Measurements from ENCODE around the gene FAM174B.

Gene FAM174B

GRCh38 chr15:92634671-92635201 is 20.8 kb downstream of the FAM174B start:
- Histone ChIP-seq H3K27me3 (ENCODE audit: insufficient read depth, low read depth, severe bottlenecking) (no peaks in the 10 kb centered on the region), H3K9me3 (ENCODE audit: severe bottlenecking) (peaks cover under 1% of the 10 kb centered on the region), H3K4me3 (ENCODE audit: low read depth, low read length) (peak overlapping the region; percentile 22), H3K36me3 (peaks cover 5% of the 10 kb centered on the region), H3K27ac (peak overlapping the region; percentile 92)
- TF ChIP-seq, protein P1, sequence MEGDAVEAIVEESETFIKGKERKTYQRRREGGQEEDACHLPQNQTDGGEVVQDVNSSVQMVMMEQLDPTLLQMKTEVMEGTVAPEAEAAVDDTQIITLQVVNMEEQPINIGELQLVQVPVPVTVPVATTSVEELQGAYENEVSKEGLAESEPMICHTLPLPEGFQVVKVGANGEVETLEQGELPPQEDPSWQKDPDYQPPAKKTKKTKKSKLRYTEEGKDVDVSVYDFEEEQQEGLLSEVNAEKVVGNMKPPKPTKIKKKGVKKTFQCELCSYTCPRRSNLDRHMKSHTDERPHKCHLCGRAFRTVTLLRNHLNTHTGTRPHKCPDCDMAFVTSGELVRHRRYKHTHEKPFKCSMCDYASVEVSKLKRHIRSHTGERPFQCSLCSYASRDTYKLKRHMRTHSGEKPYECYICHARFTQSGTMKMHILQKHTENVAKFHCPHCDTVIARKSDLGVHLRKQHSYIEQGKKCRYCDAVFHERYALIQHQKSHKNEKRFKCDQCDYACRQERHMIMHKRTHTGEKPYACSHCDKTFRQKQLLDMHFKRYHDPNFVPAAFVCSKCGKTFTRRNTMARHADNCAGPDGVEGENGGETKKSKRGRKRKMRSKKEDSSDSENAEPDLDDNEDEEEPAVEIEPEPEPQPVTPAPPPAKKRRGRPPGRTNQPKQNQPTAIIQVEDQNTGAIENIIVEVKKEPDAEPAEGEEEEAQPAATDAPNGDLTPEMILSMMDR (IDR thresholded peaks at IDR 0.05; ENCODE audit: low read depth, low read length) = no peak
- peak; percentile 92 for DNase-seq

- Histone ChIP-seq H3K9me3 (ENCODE audit: severe bottlenecking) (no peaks in the 10 kb centered on the region), H3K27ac (peak overlapping the region; percentile 92), H3K27me3 (ENCODE audit: insufficient read depth, low read depth, severe bottlenecking) (no peaks in the 10 kb centered on the region), H3K4me3 (ENCODE audit: low read depth, low read length) (peak overlapping the region; percentile 24), H3K36me3 (peaks cover 12% of the 10 kb centered on the region)
- DNase-seq = peak; percentile 30
- TF ChIP-seq, protein P1 (IDR thresholded peaks at IDR 0.05; ENCODE audit: low read depth, low read length) = no peak
Measured at GRCh38 chr15:92634060-92634459, 21.5 kb downstream of the FAM174B start.

DNA sequence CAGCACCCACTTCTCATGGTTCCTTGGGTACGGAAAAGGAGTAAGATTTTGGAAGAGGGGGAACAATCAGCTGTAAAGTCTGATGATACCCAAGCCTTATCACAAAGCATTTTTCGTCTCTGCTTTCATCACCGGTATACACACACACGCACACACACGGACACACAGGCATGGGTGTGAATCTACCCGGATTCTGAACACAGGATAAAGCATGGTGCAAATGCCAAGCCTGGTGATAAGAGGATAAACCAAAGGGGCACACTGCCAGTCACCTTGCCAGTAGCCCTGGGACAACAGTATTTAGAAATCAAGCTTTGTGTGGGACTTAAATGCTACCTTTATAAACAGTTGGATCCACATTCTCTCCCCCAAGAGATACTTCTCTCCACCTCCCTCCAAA is 22.2 kb downstream of the FAM174B start:
- Histone ChIP-seq H3K9me3 (ENCODE audit: severe bottlenecking) (no peaks in the 10 kb centered on the region), H3K27ac (peak overlapping the region; percentile 92), H3K27me3 (ENCODE audit: insufficient read depth, low read depth, severe bottlenecking) (no peaks in the 10 kb centered on the region), H3K4me3 (ENCODE audit: low read depth, low read length) (no peak overlapping the region), H3K36me3 (peaks cover 17% of the 10 kb centered on the region)
- TF ChIP-seq, protein P1 (IDR thresholded peaks at IDR 0.05; ENCODE audit: low read depth, low read length) = no peak
- no peak for DNase-seq

- no peak for DNase-seq
- H3K36me3 ChIP-seq = peaks cover 18% of the 10 kb centered on the region
- H3K27ac ChIP-seq = peak overlapping the region; percentile 92
- H3K4me3 ChIP-seq (ENCODE audit: low read depth, low read length) = no peak overlapping the region
- TF ChIP-seq, protein P1 (IDR thresholded peaks at IDR 0.05; ENCODE audit: low read depth, low read length) = no peak
- no peaks in the 10 kb centered on the region for H3K9me3 ChIP-seq (ENCODE audit: severe bottlenecking)
- H3K27me3 ChIP-seq (ENCODE audit: insufficient read depth, low read depth, severe bottlenecking) = no peaks in the 10 kb centered on the region
Measured at GRCh38 chr15:92633001-92633400, 22.6 kb downstream of the FAM174B start.

DNA sequence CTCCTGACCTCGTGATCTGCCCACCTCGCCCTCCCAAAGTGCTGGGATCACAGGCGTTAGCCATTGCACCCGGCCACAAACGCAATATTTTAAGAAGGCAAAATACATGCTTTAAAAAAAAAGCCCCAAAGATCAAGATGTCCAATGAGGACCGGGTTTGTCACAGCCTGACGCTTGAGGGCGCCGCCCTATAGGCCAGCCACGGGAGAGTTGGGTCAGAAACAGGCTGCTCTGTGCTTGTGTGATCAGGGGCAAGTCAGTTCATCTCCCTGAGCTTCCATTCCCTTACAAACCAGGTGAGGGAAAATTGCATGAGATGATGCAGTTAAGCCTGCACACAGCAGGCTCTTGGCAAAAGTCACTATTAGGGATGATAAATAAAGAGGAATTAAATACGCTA is 23.9 kb downstream of the FAM174B start:
- no peak for DNase-seq
- TF ChIP-seq, protein P1 (IDR thresholded peaks at IDR 0.05; ENCODE audit: low read depth, low read length) = peak; percentile 29; the same call in 1 of the 2 replicates
- Histone ChIP-seq H3K27me3 (ENCODE audit: insufficient read depth, low read depth, severe bottlenecking) (no peaks in the 10 kb centered on the region), H3K27ac (no peak overlapping the region; the same call in 1 of the 2 replicates), H3K36me3 (peaks cover 31% of the 10 kb centered on the region), H3K4me3 (ENCODE audit: low read depth, low read length) (no peak overlapping the region), H3K9me3 (ENCODE audit: severe bottlenecking) (no peaks in the 10 kb centered on the region)

Measured in WERI-Rb-1 (cell line).